DMS 273 (cell line): ENCODE measurements around the gene EDA.

Experiments
- DNase-seq: peaks from one replicate; lab custom pipeline; 2025; ENCODE audit not compliant: unreplicated experiment; lab: John Stamatoyannopoulos, UW

The EDA gene

DNA sequence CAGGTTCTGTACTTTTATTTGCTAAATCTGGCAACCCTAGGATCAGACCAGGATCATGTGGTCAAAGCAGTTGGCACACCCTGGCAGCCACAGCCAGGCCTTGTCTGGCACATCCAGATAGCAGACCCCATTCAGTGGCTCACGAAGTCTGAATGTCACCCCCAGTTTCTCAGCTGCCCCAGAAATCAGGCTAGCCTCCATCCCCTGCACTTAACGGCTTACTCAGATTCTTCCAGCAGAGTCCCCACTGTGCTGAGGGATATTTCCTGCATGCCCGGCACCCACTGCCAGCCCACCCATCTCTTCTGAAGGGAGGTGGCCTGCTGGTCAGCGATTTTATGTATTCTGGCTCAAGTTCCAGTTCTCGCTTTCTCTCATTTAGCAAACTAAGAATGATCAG lies 438.5 kb downstream of the EDA start:
- DNase-seq: no peak

DNA sequence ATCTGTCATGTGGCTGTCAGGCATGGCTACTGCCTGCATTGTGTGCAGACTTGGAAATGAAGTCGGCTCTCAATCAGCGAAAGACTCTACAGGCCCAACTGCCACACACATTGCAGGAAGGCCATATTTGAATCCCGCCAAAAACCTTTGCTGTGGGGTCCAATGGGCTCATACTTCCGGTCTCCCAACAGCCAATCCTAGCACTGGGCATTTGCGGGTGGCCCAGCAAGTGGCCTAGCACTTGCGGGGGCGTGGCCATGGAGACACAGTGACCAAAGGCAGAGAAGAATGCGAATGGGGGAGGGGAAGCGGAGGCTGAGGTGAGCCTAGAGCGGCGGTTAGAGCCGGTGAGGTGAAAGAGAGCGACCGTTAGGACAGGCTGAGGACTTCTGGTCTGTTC lies 446.2 kb downstream of the EDA start, which contains the start of gene OTUD6A:
TSS of gene OTUD6A (plus strand) at position 382 of the 400 bp plus-strand sequence. CDS start 68 bp downstream, outside the sequence.
- DNase-seq: no peak

DNA sequence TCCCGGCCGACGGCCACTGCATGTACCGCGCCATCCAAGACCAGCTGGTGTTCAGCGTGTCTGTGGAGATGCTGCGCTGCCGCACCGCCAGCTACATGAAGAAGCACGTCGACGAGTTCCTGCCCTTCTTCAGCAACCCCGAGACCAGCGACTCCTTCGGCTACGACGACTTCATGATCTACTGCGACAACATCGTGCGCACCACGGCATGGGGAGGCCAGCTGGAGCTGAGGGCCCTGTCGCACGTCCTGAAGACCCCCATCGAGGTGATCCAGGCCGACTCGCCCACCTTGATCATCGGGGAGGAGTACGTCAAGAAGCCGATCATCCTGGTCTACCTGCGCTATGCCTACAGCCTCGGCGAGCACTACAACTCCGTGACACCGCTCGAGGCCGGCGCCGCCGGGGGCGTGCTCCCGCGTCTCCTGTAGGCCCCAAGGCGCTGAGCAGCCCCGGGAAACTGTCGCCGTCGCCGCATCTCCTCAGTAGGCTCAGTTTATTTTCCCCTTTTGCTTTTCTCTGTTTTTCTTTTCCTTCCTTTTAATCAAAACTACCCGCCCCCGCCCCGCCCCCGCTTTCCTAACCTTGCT lies 447.1 kb downstream of the EDA start:
- no peak for DNase-seq

DNA sequence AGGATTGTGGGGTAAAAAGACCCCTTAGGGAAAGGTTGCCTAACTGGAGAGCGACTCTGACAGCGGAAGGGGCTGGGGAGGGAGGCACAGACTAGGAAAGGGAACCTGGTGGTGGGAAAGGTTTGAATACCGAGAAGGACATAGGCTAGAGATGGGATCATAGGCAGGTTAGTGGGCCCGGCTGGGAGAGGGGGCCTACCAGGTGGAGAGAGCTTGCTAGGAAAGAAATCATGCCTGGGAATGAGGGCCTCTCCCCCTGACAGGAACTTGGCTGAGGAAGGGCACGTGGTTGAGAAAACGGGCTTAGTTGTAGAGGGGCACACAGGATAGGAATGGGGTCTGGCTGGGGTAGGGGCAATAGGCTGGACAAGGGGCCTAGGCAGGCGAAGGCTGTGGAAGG lies 450.7 kb downstream of the EDA start:
- no peak for DNase-seq

DNA sequence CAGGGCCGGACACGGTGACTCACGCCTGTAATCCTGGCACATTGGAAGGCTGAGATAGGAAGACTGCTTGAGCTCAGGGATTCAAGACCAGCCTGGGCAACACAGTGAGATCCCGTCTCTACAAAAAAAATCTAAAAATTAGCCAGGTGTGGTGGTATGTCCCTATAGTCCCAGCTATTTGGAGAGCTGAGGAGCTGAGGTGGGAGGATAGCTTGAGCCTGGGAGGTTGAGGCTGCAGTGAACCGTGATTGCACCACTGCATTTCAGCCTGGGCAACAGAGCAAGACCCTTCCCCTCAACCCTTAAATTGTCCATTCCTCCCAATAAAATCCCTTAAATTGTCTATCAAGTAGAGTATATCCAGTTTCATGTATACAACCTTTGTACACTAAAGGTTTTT lies 463.4 kb downstream of the EDA start:
- no peak for DNase-seq

DNA sequence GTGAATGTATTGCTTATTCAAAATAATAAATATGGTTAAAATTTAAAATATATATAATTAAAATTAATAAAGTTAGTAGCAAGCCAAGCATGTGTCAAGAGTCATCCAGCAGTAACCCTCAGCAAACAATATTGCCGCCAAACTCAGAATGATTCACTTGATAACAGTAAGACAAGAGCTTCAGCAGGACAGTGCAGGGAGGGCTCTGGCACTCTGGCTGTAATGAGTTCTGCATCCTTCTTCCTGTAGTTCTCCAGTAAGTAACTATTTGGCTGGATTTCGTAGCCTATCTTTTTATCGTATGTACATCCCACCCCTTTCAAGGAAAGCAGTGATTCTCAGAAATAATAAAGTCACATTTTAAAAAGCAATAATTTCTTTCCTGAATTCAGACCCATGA lies 464.0 kb downstream of the EDA start:
- DNase-seq: no peak

DNA sequence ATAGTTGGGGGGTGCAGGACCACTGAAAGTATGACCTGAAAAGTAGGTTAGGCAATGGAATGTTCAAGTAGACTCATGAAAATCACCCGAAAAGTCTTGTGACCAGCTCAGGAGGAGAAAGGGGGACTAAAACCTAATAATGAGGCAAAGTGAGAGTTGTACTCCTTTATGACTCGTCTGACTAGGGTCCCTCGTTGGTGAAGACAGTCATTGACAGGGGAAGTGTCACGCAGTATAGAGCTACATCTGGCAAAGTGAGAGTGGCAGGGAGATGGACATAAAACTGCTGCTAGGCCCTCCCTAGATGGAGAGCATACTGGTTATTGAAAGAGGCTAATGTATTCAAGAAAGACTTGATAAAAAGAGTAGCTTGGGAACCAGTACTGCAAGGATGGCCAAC lies 466.8 kb downstream of the EDA start:
- DNase-seq: no peak

DNA sequence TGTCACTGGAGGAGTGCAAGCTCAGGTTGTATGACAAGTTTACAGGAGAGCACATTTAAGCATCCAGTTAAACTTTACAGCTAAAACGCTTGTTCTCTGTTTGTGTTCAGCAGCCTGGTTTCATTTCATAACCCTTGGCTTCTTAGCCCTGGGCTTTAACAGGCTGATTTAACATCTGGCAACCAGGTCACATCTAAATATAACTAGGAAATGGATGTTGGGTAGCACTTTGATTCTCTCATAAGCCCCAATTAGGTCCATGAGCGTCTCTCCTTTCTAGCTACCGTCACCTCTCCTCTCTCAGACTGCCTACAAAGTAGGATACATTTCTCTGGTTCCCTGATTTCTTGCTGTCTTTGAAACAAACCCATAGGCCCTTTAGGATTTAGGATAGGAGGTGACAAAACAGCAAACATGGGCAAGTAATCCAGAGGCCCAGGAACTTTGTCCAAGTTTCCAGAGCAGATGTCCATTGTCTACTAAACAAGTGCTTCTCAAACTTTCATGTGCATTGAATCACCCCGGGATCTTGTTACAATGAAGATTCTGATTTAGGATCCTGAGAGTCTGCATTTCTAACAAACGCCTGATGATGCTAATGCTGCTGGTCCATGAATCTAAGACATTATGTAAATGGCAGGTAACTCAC lies 468.8 kb downstream of the EDA start:
- DNase-seq: no peak

DNA sequence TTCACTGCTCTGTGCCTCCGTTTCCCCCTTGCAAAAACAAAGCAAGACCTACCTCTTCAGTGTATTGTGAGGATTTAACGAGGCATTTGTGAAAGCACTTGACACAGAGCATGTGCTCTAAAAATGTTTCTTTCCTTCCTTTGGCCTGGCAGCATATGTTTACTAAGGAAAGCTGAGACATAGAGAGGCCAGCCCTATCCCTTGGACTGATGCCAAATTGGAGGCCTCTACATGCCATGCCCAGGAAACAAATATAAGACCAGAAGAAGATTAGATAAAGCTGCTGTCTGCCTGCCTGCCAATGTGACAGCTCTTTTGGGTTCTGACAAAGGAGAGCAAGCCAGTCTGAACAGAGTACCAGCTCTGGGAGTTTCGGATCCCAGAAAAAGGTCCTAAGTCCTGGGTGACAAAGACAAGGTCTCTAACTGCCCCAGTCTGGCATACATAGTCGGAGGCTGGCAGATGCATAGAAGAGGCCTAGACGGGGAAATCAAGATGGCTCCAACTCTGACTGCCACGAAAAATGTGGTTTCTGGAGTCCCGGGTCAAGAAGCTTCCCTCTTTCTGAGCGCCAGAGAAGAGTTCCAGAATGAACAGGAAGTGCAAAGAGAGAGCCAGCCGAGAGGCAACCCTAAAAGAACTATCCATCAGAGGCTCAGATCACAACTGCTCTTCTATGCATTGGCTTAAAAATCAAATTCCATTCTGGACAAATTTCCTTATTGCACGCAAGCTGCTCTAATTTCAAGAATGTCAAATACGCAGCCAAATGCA lies 472.1 kb downstream of the EDA start:
- DNase-seq: peak; percentile 67

DNA sequence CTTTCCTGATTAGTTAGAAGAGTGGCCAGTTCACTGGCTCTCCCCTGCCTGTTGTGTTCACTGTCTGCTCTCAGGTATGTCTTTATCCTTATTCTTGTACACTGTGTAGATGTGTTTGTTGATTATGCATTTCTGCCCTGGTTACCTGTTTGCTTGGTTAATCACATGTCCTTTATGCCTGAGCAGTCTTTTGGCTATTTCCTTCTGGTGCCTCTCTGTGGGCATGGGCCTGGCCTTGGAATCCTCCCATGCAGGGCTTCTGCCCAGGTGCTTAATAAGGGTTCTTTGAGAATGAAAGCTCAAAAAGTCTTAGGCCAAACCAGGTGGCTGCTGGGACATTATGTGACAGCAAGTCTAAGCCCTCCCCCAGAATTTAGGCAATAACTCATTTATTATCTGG lies 472.8 kb downstream of the EDA start:
- DNase-seq: no peak
